HL-60 (cell line): Measurements from ENCODE around the gene FNDC1.

Source experiments
- CTCF ChIP-seq: IDR thresholded peaks from one replicate; pipeline ENCODE4 v1.5.1; 2011; ENCODE audit warnings: low read length, control low read depth, inconsistent platforms; ENCODE audit not compliant: insufficient read depth
- GABPA ChIP-seq: IDR thresholded peaks from 2 replicates; pipeline ENCODE4 v1.6.1; 2012; ENCODE audit warnings: low read depth
- POLR2AphosphoS5 ChIP-seq: IDR thresholded peaks from 2 replicates; pipeline ENCODE4 v1.6.1; 2012; ENCODE audit warnings: low read depth
- SPI1 ChIP-seq: IDR thresholded peaks from 2 replicates; pipeline ENCODE4 v1.6.1; 2012; ENCODE audit warnings: low read depth, mild to moderate bottlenecking, borderline replicate concordance
- TF ChIP-seq, protein P1 (sequence below): IDR thresholded peaks from 2 replicates; pipeline ENCODE4 v1.6.1; 2012; ENCODE audit warnings: low read depth; ENCODE audit not compliant: insufficient replicate concordance

DNA sequence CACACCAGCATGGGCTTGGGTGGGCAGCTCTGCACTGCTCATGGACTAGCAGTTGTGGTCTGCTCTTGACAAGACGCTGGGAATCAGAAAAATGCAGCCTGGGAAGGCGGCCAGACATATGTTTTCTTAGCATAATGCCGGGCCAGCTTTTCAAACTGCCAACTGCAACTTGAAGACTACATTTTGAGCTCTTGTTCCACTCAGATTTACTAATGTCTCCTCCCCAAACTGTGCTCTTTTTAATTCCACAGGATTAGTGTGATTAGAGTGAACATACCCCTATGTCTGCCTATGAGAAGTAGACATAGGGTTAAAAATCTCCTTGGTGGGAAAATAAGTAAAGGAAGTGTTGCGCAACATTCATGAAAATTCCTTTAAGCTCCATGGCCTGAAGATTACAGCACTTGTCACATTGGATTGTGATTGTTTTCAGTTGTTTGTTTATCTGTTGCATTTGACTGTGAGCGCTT is 5.3 kb upstream of the FNDC1 start:
- TF ChIP-seq CTCF (no peak), POLR2AphosphoS5 (no peak), SPI1 (no peak), GABPA (no peak)
- TF ChIP-seq, protein P1, sequence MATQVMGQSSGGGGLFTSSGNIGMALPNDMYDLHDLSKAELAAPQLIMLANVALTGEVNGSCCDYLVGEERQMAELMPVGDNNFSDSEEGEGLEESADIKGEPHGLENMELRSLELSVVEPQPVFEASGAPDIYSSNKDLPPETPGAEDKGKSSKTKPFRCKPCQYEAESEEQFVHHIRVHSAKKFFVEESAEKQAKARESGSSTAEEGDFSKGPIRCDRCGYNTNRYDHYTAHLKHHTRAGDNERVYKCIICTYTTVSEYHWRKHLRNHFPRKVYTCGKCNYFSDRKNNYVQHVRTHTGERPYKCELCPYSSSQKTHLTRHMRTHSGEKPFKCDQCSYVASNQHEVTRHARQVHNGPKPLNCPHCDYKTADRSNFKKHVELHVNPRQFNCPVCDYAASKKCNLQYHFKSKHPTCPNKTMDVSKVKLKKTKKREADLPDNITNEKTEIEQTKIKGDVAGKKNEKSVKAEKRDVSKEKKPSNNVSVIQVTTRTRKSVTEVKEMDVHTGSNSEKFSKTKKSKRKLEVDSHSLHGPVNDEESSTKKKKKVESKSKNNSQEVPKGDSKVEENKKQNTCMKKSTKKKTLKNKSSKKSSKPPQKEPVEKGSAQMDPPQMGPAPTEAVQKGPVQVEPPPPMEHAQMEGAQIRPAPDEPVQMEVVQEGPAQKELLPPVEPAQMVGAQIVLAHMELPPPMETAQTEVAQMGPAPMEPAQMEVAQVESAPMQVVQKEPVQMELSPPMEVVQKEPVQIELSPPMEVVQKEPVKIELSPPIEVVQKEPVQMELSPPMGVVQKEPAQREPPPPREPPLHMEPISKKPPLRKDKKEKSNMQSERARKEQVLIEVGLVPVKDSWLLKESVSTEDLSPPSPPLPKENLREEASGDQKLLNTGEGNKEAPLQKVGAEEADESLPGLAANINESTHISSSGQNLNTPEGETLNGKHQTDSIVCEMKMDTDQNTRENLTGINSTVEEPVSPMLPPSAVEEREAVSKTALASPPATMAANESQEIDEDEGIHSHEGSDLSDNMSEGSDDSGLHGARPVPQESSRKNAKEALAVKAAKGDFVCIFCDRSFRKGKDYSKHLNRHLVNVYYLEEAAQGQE = no peak
